GM23248 (cell line): ENCODE results near the gene FILIP1.

ENCODE experiments used
- EZH2 ChIP-seq: fragments of 200-600 bp; sonication (generic); IDR thresholded peaks from 2 replicates; pipeline ENCODE4 v1.6.1; 2018; ENCODE audit warnings: antibody characterized with exemption, mild to moderate bottlenecking; ENCODE audit not compliant: insufficient read depth, poor library complexity, severe bottlenecking
- EZH2phosphoT487 ChIP-seq: fragments of 200-600 bp; sonication (generic); IDR thresholded peaks from 2 replicates; pipeline ENCODE4 v1.6.1; 2018; ENCODE audit warnings: antibody characterized with exemption, moderate library complexity, mild to moderate bottlenecking, low read depth; ENCODE audit not compliant: insufficient read depth

GRCh38 chr6:75301537-75301936, 192.1 kb downstream of the FILIP1 start:
- TF ChIP-seq EZH2phosphoT487 = no peak
- no peak for TF ChIP-seq EZH2
